BJ (cell line): ENCODE measurements around the gene FAM25A. TPM values are rescaled to one million over a fixed set of nuclear protein-coding genes. Genes with fewer than 3 reads are reported as not detected.

Experiments used
- CTCF ChIA-PET: fragments of 350-600 bp; formaldehyde crosslinking; extraction: SDS; loops from one replicate; lab custom pipeline; 2021; ENCODE audit warnings: antibody characterized with exemption, inconsistent platforms; lab: Yijun Ruan, JAX
- POLR2A ChIA-PET: fragments of 300-600 bp; sonication (Branson Sonifier 250); formaldehyde crosslinking; extraction: SDS; loops from one replicate; lab custom pipeline; 2021; ENCODE audit warnings: antibody characterized with exemption; lab: Charles Lee
- DNase-seq: peaks from one replicate; pipeline ENCODE4 v3.0.0-alpha.2; 2011; ENCODE audit warnings: low read depth
- H3K27me3 ChIP-seq: 2 replicates; pipeline ENCODE4 v1.6.0; 2011; ENCODE audit warnings: low read length; ENCODE audit not compliant: control insufficient read depth, insufficient read depth
- H3K36me3 ChIP-seq: 2 replicates; pipeline ENCODE4 v1.5.1; 2011; ENCODE audit warnings: low read length; ENCODE audit not compliant: control insufficient read depth, insufficient read depth
- H3K4me3 ChIP-seq: 2 replicates; pipeline ENCODE4 v1.5.1; 2011; ENCODE audit warnings: low read depth, mild to moderate bottlenecking, control low read depth, low read length
- polyA plus RNA-seq: library from polyadenylated mRNA; depleted of rRNA; stranded (reverse); fragments of >200 nt; gene quantifications from 2 replicates; pipeline ENCODE4 v1.2.3, GENCODE V29; 2011
- TF ChIP-seq, protein P1 (sequence below): IDR thresholded peaks from 2 replicates; pipeline ENCODE4 v1.5.1; 2011; ENCODE audit warnings: low read depth, mild to moderate bottlenecking, control low read depth, inconsistent platforms, low read length, moderate library complexity; ENCODE audit not compliant: insufficient read depth

FAM25A gene
- polyA plus RNA-seq, 1 experiment = not detected

DNA sequence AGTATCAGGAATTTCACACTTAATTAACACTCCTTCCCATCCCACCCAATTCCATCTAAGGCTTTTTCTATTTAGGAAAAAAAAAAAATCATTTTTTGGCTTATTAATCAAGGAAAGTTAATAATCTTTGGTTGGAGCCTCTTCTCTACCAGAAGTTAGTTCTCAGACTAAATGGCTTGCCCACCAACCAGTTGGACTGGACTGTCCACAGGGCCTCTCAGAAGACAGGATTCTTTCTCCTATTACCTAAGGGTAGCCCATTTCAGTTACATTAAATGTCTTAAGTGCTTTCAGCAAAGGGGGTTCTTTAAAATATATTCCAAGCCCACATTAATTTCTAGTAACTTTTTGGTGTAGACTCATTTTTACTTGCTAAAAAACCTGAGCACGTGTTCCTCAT, 39.3 kb downstream of the FAM25A start:
- ChIA-PET CTCF (no interaction called here), POLR2A (no interaction called here)
- DNase-seq = no peak
- Histone ChIP-seq H3K36me3 (peaks cover 9% of the 10 kb centered on the region), H3K27me3 (no peaks in the 10 kb centered on the region), H3K4me3 (no peak overlapping the region)
- TF ChIP-seq, protein P1, sequence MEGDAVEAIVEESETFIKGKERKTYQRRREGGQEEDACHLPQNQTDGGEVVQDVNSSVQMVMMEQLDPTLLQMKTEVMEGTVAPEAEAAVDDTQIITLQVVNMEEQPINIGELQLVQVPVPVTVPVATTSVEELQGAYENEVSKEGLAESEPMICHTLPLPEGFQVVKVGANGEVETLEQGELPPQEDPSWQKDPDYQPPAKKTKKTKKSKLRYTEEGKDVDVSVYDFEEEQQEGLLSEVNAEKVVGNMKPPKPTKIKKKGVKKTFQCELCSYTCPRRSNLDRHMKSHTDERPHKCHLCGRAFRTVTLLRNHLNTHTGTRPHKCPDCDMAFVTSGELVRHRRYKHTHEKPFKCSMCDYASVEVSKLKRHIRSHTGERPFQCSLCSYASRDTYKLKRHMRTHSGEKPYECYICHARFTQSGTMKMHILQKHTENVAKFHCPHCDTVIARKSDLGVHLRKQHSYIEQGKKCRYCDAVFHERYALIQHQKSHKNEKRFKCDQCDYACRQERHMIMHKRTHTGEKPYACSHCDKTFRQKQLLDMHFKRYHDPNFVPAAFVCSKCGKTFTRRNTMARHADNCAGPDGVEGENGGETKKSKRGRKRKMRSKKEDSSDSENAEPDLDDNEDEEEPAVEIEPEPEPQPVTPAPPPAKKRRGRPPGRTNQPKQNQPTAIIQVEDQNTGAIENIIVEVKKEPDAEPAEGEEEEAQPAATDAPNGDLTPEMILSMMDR = no peak

DNA sequence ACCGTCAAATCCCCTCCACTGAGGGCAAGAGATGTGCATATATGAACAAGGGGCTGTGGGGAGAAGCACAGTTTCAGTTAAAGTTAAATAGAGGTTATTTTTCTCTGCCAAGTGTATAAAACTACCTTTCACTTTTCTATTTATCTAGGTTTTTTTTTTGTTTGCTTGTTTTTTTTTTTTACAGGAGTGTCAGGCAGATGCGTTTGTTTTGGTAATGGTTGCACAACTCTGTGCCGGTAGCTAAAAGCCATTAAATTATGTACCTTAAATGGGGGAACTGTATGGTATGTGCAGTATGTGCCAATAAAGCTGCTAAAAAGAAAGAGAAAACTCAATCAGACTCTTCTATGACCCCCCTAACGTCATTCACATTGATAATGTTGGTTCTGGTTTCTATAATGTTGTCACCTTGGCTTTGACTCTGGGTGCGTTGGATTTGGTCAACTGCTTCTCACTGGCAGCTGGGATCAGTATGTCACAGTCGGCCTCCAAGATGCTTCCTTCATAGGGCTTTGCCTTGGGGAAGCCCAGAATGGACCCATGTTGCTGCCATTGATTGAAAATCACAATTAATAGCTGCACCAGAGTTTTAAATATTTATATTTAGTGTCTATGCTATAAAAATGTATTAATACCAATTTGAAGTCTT, 40.3 kb downstream of the FAM25A start:
- ChIA-PET POLR2A (no interaction called here), CTCF (interaction anchor here (0.9 kb wide), 1 partner anchor 26 kb away, joined by 3 read pairs; no protein-coding TSS in a partner anchor)
- no peak for DNase-seq
- H3K27me3 ChIP-seq = no peaks in the 10 kb centered on the region
- H3K4me3 ChIP-seq = no peak overlapping the region
- H3K36me3 ChIP-seq = peaks cover 8% of the 10 kb centered on the region
- TF ChIP-seq, protein P1 = no peak

DNA sequence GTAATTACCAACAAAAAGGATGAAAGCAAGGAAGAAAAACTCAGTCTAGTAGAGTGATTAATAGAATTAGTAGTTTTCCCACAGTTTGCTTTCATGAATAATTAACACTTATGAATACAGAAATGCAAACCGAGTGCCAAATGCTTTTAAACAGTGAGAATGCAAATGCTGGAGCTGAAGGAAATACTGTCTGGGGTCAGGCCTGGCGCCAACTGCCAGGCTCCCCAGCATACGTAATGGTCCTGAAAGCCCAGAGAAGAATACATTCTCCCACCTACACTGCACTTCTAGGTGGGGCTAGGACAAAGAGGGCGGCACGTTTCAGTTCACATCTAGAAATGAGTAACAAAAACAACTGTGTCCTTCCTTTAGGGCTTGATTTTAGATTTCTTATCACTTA, 44.6 kb downstream of the FAM25A start:
- Histone ChIP-seq H3K27me3 (no peaks in the 10 kb centered on the region), H3K36me3 (peaks cover 19% of the 10 kb centered on the region), H3K4me3 (no peak overlapping the region)
- TF ChIP-seq, protein P1 = no peak
- ChIA-PET CTCF (interaction anchor here (0.6 kb wide), 1 partner anchor 21 kb away, joined by 3 read pairs; no protein-coding TSS in a partner anchor), POLR2A (interaction anchor here (0.6 kb wide), 1 partner anchor 12 kb away, joined by 16 read pairs; no protein-coding TSS in a partner anchor)
- no peak for DNase-seq

DNA sequence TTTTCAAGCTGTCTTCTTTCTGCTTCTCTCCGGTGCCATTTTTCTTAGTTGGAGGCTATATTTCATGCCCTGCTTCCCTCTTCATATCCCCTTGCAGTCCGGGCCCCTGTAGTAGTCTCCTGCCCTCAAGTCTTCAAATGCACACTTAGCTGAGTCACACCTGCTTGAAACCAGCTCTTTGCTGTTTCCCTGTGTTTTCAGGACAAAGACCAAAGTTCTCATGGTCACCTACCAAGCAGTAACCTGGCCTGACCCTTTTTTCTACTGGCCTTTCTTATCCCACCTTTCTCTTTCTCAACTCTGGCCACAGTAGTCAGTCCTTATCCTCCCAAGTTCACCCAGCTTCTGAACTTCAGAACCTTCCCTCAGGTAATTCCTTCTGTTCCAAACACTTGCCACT, 46.1 kb downstream of the FAM25A start:
- peaks cover 15% of the 10 kb centered on the region for H3K36me3 ChIP-seq
- POLR2A ChIA-PET = no interaction called here

DNA sequence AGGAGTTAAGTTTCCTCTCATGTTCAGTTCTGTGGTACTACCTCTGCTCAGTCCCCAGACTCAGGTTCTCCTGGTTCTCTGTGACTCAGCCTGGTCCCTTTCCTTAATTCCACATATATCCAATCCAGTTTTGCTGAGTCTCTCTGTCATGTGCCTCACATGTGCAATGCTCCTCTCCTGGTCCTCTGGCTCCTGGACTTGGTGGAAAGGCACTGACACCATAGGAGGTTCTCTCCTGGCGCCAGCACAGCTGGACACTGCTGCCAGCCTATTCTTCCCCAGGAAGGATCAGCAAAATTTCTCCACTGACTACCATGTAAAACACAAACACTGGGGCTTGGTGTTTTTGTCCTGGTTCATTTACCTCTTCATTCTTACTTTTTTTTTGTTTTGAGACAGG, 46.8 kb downstream of the FAM25A start:
- no peaks in the 10 kb centered on the region for H3K27me3 ChIP-seq
- peaks cover 15% of the 10 kb centered on the region for H3K36me3 ChIP-seq
- POLR2A ChIA-PET = no interaction called here
- DNase-seq = no peak
- H3K4me3 ChIP-seq = no peak overlapping the region
- TF ChIP-seq, protein P1 = no peak
- CTCF ChIA-PET = interaction anchor here (1.0 to 1.7 kb wide), 3 partner anchors 10 to 42 kb away, joined by 3 read pairs; no protein-coding TSS in a partner anchor

More for the DNA sequence above, 46.1 kb downstream of the FAM25A start:
- Histone ChIP-seq H3K27me3 (no peaks in the 10 kb centered on the region), H3K4me3 (no peak overlapping the region)
- TF ChIP-seq, protein P1 = no peak
- CTCF ChIA-PET = interaction anchor here (1.0 to 1.2 kb wide), 2 partner anchors 10 to 15 kb away, joined by 3 read pairs; no protein-coding TSS in a partner anchor
- DNase-seq = no peak
